A549 treated with RU486 at 1 μM for 4 hours (cell line): ENCODE measurements around the gene AFMID. TPM values are rescaled to one million over a fixed set of nuclear protein-coding genes. Genes with fewer than 3 reads are reported as not detected.

Experiments
- total RNA-seq: library from RNA; stranded (reverse); fragments of 200-300 nt; extraction: Qiagen RNA extraction; gene quantifications from 5 replicates; pipeline ENCODE4 v1.2.3, GENCODE V29; 2022; ENCODE audit warnings: low read depth

The AFMID gene
- 40.0 to 53.2 TPM (median 40.9 TPM) in 5 replicates for total RNA-seq

GRCh38 chr17:78186692-78187595 lies at the start of gene AFMID, which contains the start of gene TK1:
TSS of gene AFMID (plus strand) at chr17:78187362. CDS start at chr17:78187371, 9 bp downstream.
TSS of gene TK1 (minus strand) at chr17:78187052. CDS start at chr17:78186994, 58 bp downstream.

DNA sequence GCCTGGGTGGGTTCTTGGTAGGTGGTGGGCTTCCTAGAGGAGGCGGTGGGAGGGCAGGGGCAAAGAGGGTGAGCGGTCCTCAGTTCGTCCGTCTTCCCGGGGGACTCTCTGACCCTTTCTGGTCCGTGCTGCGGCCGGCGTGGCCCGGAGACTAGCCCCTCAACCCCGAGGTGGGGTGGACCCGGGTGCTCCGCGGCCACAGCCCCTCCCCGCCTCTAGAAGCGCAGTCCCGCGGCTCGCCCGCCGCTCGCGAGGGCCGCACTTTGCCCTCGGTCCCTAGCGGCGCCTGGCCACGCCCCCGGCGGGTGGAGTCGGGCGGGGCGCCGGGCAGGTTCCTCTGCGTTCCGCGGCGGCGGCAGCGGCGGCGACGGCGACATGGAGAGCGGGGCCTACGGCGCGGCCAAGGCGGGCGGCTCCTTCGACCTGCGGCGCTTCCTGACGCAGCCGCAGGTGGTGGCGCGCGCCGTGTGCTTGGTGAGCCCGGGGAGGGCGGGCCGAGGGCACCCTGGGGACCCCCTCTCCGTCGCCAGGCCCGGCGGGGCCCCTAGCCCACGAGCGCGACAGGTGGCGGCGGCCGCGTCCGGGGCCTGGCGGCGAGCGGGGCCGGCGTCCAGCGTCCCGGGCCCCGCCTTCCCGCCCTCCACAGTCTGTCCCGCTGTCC lies 18.8 kb upstream of the AFMID start, which contains the start of gene SYNGR2:
TSS of gene SYNGR2 (plus strand) at position 340 of the 661 bp plus-strand sequence. CDS start at position 376, 36 bp downstream.

GRCh38 chr17:78214016-78214705 lies 27.0 kb downstream of the AFMID start, which contains the start of gene BIRC5:
TSS of gene BIRC5 (plus strand) at chr17:78214253. CDS start at chr17:78214317, 64 bp downstream.

GRCh38 chr17:78230996-78231935 lies 44.1 kb downstream of the AFMID start, which contains the start of gene TMEM235:
TSS of gene TMEM235 (plus strand) at chr17:78231631. CDS start at chr17:78232024, 393 bp downstream.

Other genes with a start within 250 kb of the AFMID start
- 1.3 to 3.3 TPM (median 2.2 TPM) in 5 replicates for gene TNRC6C, start 228.7 kb upstream of the AFMID start, total RNA-seq
- 6.0 to 12.5 TPM (median 11.6 TPM) in 5 replicates for gene TMC6, start 58.6 kb upstream of the AFMID start, total RNA-seq
- 0.18 to 0.43 TPM (median 0.29 TPM) in 5 replicates for gene TMC8, start 56.6 kb upstream of the AFMID start, total RNA-seq
- gene C17orf99, start 41.0 kb upstream of the AFMID start, total RNA-seq = not detected in 5 replicates
- gene SYNGR2, start 18.8 kb upstream of the AFMID start, total RNA-seq = 115 to 208 TPM (median 197 TPM) in 5 replicates
- gene TK1, start 310 bp upstream of the AFMID start, total RNA-seq = 220 to 267 TPM (median 234 TPM) in 5 replicates
- 100.0 to 113 TPM (median 108 TPM) in 5 replicates for gene BIRC5, start 26.9 kb downstream of the AFMID start, total RNA-seq
- gene TMEM235, start 44.3 kb downstream of the AFMID start, total RNA-seq = not detected in 5 replicates
- 30.9 to 42.3 TPM (median 41.4 TPM) in 5 replicates for gene SOCS3, start 172.7 kb downstream of the AFMID start, total RNA-seq
- gene PGS1, start 191.3 kb downstream of the AFMID start, total RNA-seq = 20.0 to 28.7 TPM (median 27.4 TPM) in 5 replicates